ENCODE measurements around the gene GOLT1A. TPM values are rescaled to one million over a fixed set of nuclear protein-coding genes. Genes with fewer than 3 reads are reported as not detected.

Gene GOLT1A
- polyA plus RNA-seq, 2 of the 4 experiments (the other 2 are of a cell fraction) = 1.8 to 6.4 TPM

DNA sequence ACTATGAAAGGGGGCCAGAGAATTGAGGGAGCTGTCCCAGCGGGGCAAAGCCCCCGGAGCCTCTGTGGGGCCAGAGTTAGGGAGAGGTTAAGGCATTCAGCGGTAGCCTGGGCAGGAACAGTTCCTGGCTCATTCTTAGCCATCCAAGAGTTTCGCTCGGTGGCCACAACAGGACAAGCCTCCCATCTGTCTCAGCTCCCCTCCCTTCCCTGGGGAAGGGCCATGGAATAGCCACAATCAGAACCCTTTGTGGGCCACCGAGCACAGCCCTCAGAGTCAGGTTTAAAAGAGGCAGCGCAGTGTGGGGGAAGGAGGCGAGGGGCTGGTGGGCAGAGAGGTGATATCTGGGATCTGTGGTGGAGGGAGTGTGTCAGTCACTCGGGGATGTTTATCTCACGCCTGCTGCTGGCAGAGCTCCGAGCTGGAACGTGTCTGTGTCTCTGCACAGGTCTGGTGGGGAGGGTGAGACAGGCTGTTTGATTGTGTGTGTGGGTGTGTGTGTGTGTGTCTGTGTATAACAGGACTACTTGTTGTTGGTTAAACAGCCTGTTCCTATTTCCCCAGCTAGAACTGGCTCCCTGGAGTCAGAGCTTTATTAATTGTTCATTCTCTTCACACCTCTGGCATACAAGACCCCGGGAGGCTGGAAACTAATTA, 49.6 kb upstream of the GOLT1A start:
- WGBS (ENCODE audit: missing lambda C conversion rate) = 86% methylated on average over 13 of the region's 13 CpGs
- H3K4me2 ChIP-seq = no peak overlapping the region
- FAIRE-seq (no peak), DNase-seq (ENCODE audit: low read depth in 1 of 2, low spot score in 1 of 2) (no peak), ATAC-seq (no peak)
- no peak overlapping the region for H3K4me3 ChIP-seq
- CTCF ChIA-PET = interaction anchor here (0.6 to 39.0 kb wide), 10 partner anchors 8 to 168 kb away, joined by 3 to 840 read pairs (median 6); partner anchors contain the start of genes GOLT1A and PLEKHA6
- H3K9me3 ChIP-seq = no peaks in the 10 kb centered on the region
- H3K27ac ChIP-seq = no peak overlapping the region
- POLR2A ChIA-PET = no interaction called here
- peaks cover 43% of the 10 kb centered on the region for H3K4me1 ChIP-seq
- TF ChIP-seq JUNB (IDR thresholded peaks at IDR 0.05) = no peak
- no peak for TF ChIP-seq SMC3 (IDR thresholded peaks at IDR 0.05)
- TF ChIP-seq PBX3 (IDR thresholded peaks at IDR 0.05) = no peak

- 94% methylated on average over 12 of the region's 13 CpGs for WGBS (ENCODE audit: missing lambda C conversion rate)
- FAIRE-seq = no peak
- H3K4me2 ChIP-seq = no peak overlapping the region
- no peak overlapping the region for H3K27ac ChIP-seq
- no peak for DNase-seq (ENCODE audit: low read depth in 1 of 2, low spot score in 1 of 2)
- H3K4me1 ChIP-seq = peaks cover 38% of the 10 kb centered on the region
- no peaks in the 10 kb centered on the region for H3K9me3 ChIP-seq
- POLR2A ChIA-PET = no interaction called here
- no peak overlapping the region for H3K4me3 ChIP-seq
- no peak for TF ChIP-seq ESRRA (IDR thresholded peaks at IDR 0.05; ENCODE audit: borderline replicate concordance, low read length)
- TF ChIP-seq SMC3 (IDR thresholded peaks at IDR 0.05) = no peak
- ATAC-seq = no peak
- CTCF ChIA-PET = interaction anchor here (0.6 to 39.0 kb wide), 9 partner anchors 21 to 240 kb away, joined by 3 to 840 read pairs (median 6); partner anchors contain the start of genes GOLT1A and PLEKHA6
These were observed 48.9 kb upstream of the GOLT1A start for GRCh38 chr1:204262506-204263253.

DNA sequence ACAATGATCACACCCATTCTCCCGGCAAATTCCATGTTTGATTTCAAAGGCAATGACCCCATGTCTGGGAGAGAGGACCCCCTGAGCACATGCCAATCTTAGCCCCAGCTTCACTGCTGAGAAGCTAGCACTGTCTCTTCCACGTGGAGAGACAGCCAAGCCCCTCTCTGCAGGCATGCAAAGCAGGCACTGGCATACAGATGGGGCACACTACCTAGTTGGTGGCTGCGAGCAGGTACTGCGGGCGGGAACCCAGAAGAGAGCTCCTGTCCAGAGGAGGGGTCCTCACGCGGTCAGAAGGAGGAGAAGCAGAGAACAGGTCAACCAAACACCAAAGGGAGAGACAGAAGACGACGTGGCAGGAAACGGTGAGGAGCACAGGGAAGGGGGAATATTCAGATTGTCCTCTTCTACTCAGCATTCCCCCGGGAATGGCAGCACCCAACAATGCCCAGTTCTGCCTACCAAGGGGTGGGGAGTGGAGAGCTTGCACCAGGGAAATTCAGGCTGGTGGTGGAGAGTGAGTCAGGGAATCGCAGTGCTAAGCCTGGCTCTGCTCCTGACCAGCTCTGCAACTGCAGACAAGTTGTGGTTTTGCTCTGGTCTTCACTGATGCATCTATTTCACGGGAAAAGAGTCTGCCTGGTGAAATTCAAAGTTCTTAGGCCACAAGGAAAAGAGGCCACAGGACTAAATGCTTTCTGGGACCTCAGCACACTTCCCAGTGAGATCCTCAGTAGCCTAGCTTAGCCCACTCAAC, 48.1 kb upstream of the GOLT1A start:
- H3K4me3 ChIP-seq = no peak overlapping the region
- ATAC-seq (no peak), DNase-seq (ENCODE audit: low read depth in 1 of 2, low spot score in 1 of 2) (no peak), FAIRE-seq (no peak)
- CTCF ChIA-PET = interaction anchor here (1.0 to 39.0 kb wide), 6 partner anchors 48 to 241 kb away, joined by 3 to 840 read pairs (median 6); partner anchors contain the start of genes GOLT1A and PLEKHA6
- H3K27ac ChIP-seq = no peak overlapping the region
- POLR2A ChIA-PET = no interaction called here
- 82% methylated on average over 13 of the region's 13 CpGs for WGBS (ENCODE audit: missing lambda C conversion rate)
- peaks cover 30% of the 10 kb centered on the region for H3K4me1 ChIP-seq
- no peaks in the 10 kb centered on the region for H3K9me3 ChIP-seq
- H3K4me2 ChIP-seq = no peak overlapping the region
- TF ChIP-seq NPAS2 (CRISPR knock-in tag; IDR thresholded peaks at IDR 0.05; ENCODE audit: borderline replicate concordance) = no peak
- no peak for TF ChIP-seq PHF8 (IDR thresholded peaks at IDR 0.05; ENCODE audit: borderline replicate concordance, low read depth)
- no peak for TF ChIP-seq CEBPB (IDR thresholded peaks at IDR 0.05)
- TF ChIP-seq, protein P1, sequence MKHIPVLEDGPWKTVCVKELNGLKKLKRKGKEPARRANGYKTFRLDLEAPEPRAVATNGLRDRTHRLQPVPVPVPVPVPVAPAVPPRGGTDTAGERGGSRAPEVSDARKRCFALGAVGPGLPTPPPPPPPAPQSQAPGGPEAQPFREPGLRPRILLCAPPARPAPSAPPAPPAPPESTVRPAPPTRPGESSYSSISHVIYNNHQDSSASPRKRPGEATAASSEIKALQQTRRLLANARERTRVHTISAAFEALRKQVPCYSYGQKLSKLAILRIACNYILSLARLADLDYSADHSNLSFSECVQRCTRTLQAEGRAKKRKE (CRISPR knock-in tag; IDR thresholded peaks at IDR 0.05; ENCODE audit: low read depth) = no peak
- TF ChIP-seq ZSCAN20 (CRISPR knock-in tag; IDR thresholded peaks at IDR 0.05) = no peak
- TF ChIP-seq HOXB13 (CRISPR knock-in tag; IDR thresholded peaks at IDR 0.05; ENCODE audit: low read depth) = no peak
- no peak for TF ChIP-seq RARB (CRISPR knock-in tag; IDR thresholded peaks at IDR 0.05)
- TF ChIP-seq CBX8 (IDR thresholded peaks at IDR 0.05) = no peak
- TF ChIP-seq, protein P2, sequence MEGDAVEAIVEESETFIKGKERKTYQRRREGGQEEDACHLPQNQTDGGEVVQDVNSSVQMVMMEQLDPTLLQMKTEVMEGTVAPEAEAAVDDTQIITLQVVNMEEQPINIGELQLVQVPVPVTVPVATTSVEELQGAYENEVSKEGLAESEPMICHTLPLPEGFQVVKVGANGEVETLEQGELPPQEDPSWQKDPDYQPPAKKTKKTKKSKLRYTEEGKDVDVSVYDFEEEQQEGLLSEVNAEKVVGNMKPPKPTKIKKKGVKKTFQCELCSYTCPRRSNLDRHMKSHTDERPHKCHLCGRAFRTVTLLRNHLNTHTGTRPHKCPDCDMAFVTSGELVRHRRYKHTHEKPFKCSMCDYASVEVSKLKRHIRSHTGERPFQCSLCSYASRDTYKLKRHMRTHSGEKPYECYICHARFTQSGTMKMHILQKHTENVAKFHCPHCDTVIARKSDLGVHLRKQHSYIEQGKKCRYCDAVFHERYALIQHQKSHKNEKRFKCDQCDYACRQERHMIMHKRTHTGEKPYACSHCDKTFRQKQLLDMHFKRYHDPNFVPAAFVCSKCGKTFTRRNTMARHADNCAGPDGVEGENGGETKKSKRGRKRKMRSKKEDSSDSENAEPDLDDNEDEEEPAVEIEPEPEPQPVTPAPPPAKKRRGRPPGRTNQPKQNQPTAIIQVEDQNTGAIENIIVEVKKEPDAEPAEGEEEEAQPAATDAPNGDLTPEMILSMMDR (IDR thresholded peaks at IDR 0.05) = no peak
- no peak for TF ChIP-seq EHF (CRISPR knock-in tag; IDR thresholded peaks at IDR 0.05)
- no peak for TF ChIP-seq NFE2L2 (conservative IDR thresholded peaks at IDR 0.05; ENCODE audit: low read length)
- no peak for TF ChIP-seq KDM5A (IDR thresholded peaks at IDR 0.05)
- no peak for TF ChIP-seq POLR2A (IDR thresholded peaks at IDR 0.05; ENCODE audit: low read length)
- TF ChIP-seq CHD2 (IDR thresholded peaks at IDR 0.05; ENCODE audit: low read length, partially characterized antibody) = no peak
- no peak for TF ChIP-seq ZC3H11A (IDR thresholded peaks at IDR 0.05)

Data from A549 (cell line).